Measurements from ENCODE around the gene MARK2.

DNA sequence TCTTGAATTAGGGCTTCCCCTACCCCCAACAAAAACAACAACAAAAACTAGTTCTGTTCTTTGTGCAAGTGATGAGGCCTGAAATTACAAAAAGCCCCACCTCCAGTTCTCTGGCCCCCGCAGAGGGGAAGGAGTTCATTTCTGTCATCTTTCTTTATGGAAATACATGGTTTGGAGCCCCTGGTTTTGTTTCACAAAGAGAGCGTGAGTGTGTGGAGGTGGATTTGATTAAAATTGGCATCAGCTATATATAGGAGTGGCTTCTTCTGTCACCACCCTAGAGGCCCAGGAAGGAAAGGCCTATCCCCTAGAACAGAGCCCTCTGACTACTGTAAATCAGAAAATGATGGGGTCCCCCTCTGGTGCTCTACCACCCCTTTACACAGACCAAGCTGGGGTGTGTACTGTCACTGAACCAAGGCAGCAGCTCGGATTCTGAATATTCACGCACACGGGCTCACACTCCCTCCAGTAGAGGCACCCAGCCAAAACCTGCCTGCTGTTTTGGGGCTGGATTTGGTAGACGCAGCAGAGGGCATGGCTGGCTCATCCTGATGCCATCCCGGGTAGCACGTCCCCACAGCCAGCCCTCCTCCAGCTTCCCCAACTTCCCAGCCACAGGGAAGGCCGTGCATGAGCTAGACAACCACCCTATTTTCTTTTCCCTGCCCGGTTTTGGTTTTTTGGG, 58.7 kb downstream of the MARK2 start:
- TF ChIP-seq POLR2AphosphoS5 (IDR thresholded peaks at IDR 0.05; ENCODE audit: low read depth, low read length) = no peak
- no peak for TF ChIP-seq SIN3A (IDR thresholded peaks at IDR 0.05; ENCODE audit: borderline replicate concordance, insufficient read depth, low read length)
- no peak for TF ChIP-seq TAF1 (IDR thresholded peaks at IDR 0.05; ENCODE audit: borderline replicate concordance, insufficient read depth, low read length)
- no peak for TF ChIP-seq FOXP2 (optimal IDR thresholded peaks at IDR 0.05; ENCODE audit: borderline replicate concordance, extremely low read depth, extremely low read length, insufficient read depth)
- TF ChIP-seq, protein P1, sequence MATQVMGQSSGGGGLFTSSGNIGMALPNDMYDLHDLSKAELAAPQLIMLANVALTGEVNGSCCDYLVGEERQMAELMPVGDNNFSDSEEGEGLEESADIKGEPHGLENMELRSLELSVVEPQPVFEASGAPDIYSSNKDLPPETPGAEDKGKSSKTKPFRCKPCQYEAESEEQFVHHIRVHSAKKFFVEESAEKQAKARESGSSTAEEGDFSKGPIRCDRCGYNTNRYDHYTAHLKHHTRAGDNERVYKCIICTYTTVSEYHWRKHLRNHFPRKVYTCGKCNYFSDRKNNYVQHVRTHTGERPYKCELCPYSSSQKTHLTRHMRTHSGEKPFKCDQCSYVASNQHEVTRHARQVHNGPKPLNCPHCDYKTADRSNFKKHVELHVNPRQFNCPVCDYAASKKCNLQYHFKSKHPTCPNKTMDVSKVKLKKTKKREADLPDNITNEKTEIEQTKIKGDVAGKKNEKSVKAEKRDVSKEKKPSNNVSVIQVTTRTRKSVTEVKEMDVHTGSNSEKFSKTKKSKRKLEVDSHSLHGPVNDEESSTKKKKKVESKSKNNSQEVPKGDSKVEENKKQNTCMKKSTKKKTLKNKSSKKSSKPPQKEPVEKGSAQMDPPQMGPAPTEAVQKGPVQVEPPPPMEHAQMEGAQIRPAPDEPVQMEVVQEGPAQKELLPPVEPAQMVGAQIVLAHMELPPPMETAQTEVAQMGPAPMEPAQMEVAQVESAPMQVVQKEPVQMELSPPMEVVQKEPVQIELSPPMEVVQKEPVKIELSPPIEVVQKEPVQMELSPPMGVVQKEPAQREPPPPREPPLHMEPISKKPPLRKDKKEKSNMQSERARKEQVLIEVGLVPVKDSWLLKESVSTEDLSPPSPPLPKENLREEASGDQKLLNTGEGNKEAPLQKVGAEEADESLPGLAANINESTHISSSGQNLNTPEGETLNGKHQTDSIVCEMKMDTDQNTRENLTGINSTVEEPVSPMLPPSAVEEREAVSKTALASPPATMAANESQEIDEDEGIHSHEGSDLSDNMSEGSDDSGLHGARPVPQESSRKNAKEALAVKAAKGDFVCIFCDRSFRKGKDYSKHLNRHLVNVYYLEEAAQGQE (IDR thresholded peaks at IDR 0.05; ENCODE audit: insufficient read depth in 1 of 2, low read depth in 2 of 2, low read length in 2 of 2) = no peak
